Hepatocyte (in vitro differentiated cells): ENCODE results near the gene SCLT1. TPM values are rescaled to one million over a fixed set of nuclear protein-coding genes. Genes with fewer than 3 reads are reported as not detected.

Experiments used
- DNase-seq: peaks from one replicate; pipeline ENCODE4 v3.0.0-alpha.2; 2016; ENCODE audit warnings: low spot score
- H2AFZ ChIP-seq: fragments of 200-600 bp; sonication (generic); 2 replicates; pipeline ENCODE4 v1.6.0; 2016; ENCODE audit warnings: antibody characterized with exemption, mild to moderate bottlenecking
- H3K27ac ChIP-seq: fragments of 200-600 bp; sonication (generic); 2 replicates; pipeline ENCODE4 v1.5.1; 2016; ENCODE audit warnings: mild to moderate bottlenecking
- H3K27me3 ChIP-seq: fragments of 200-600 bp; sonication (generic); 2 replicates; pipeline ENCODE4 v1.6.1; 2016
- H3K36me3 ChIP-seq: fragments of 200-600 bp; sonication (generic); replicated peaks from 2 replicates; pipeline ENCODE4 v1.5.1; 2016; ENCODE audit warnings: low read depth; ENCODE audit not compliant: insufficient read depth
- H3K4me1 ChIP-seq: fragments of 200-600 bp; sonication (generic); 2 replicates; pipeline ENCODE4 v1.5.1; 2016; ENCODE audit warnings: mild to moderate bottlenecking, moderate library complexity; ENCODE audit not compliant: insufficient read depth
- H3K4me2 ChIP-seq: fragments of 200-600 bp; sonication (generic); 2 replicates; pipeline ENCODE4 v1.6.0; 2016
- H3K4me3 ChIP-seq: fragments of 200-600 bp; sonication (generic); 2 replicates; pipeline ENCODE4 v1.5.1; 2016; ENCODE audit warnings: mild to moderate bottlenecking
- H3K79me2 ChIP-seq: fragments of 200-600 bp; sonication (generic); 2 replicates; pipeline ENCODE4 v1.6.0; 2017; ENCODE audit warnings: mild to moderate bottlenecking
- H3K9me2 ChIP-seq: fragments of 200-600 bp; sonication (generic); replicated peaks from 2 replicates; pipeline ENCODE4 v1.6.0; 2017; ENCODE audit warnings: mild to moderate bottlenecking; ENCODE audit not compliant: insufficient read depth
- H3K9me3 ChIP-seq: fragments of 200-600 bp; sonication (generic); 2 replicates; pipeline ENCODE4 v1.5.1; 2016; ENCODE audit warnings: low read depth, mild to moderate bottlenecking
- H4K20me1 ChIP-seq: fragments of 200-600 bp; sonication (generic); 2 replicates; pipeline ENCODE4 v1.6.0; 2016; ENCODE audit warnings: mild to moderate bottlenecking; ENCODE audit not compliant: insufficient read depth, poor library complexity, severe bottlenecking
- CTCF ChIP-seq: fragments of 200-600 bp; sonication (generic); IDR thresholded peaks from 2 replicates; pipeline ENCODE4 v1.5.1; 2016; ENCODE audit warnings: antibody characterized with exemption, mild to moderate bottlenecking; ENCODE audit not compliant: poor library complexity
- EZH2 ChIP-seq: fragments of 200-600 bp; sonication (generic); IDR thresholded peaks from 2 replicates; pipeline ENCODE4 v1.6.1; 2016; ENCODE audit warnings: antibody characterized with exemption, mild to moderate bottlenecking, borderline replicate concordance
- EZH2phosphoT487 ChIP-seq: fragments of 200-600 bp; sonication (generic); IDR thresholded peaks from one replicate; pipeline ENCODE4 v1.6.1; 2018; ENCODE audit warnings: antibody characterized with exemption, mild to moderate bottlenecking, low read depth, moderate library complexity; ENCODE audit not compliant: unreplicated experiment, severe bottlenecking
- WGBS: methylation state at CpG from one replicate; pipeline ENCODE4 v1.1.6; 2016; ENCODE audit warnings: low lambda C conversion rate; ENCODE audit errors: missing lambda C conversion rate; 5-methylcytosine and 5-hydroxymethylcytosine counted together
- polyA plus RNA-seq: library from polyadenylated mRNA; unstranded; fragments of >200 nt; fragmentation: Nextera tagmentation; extraction: Ambion mirVana; gene quantifications from 2 replicates; pipeline ENCODE4 v1.2.1, GENCODE V29; 2016
- total RNA-seq: library from RNA; depleted of rRNA; stranded (reverse); fragments of >200 nt; gene quantifications from 2 replicates; pipeline ENCODE4 v1.2.3, GENCODE V29; 2014

Gene SCLT1
- total and polyA plus RNA-seq, 2 experiments from 2014 or later = 6.9 to 13.6 TPM

DNA sequence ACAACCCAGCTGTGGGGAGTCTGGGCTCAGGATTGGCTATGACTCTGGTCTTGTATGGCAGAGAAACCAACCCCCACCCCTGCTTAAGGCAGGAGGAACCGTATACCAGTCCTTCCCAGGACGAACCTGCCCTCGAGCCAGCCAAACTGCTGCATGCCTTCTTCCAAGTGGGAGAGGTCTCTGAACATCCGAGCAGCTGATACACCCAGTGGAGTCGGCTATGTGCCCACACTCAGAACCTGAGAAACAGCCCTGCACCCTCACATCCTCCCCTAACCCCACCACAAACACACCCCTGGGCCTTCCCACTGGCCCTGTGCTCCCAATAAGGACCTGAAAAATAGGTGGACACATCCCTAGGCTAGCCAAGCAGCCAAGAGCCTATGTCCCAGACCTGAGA lies 24.4 kb upstream of the SCLT1 start:
- Histone ChIP-seq H3K4me2 (no peak overlapping the region), H3K36me3 (no peaks in the 10 kb centered on the region), H4K20me1 (no peaks in the 10 kb centered on the region), H3K4me1 (no peaks in the 10 kb centered on the region), H3K4me3 (no peak overlapping the region), H3K9me3 (no peaks in the 10 kb centered on the region), H3K27ac (no peak overlapping the region), H3K9me2 (no peaks in the 10 kb centered on the region), H2AFZ (no peak overlapping the region), H3K79me2 (no peaks in the 10 kb centered on the region), H3K27me3 (no peaks in the 10 kb centered on the region)
- 95% methylated on average over 5 of the region's 5 CpGs for WGBS
- TF ChIP-seq CTCF (no peak), EZH2phosphoT487 (no peak), EZH2 (no peak)
- no peak for DNase-seq

DNA sequence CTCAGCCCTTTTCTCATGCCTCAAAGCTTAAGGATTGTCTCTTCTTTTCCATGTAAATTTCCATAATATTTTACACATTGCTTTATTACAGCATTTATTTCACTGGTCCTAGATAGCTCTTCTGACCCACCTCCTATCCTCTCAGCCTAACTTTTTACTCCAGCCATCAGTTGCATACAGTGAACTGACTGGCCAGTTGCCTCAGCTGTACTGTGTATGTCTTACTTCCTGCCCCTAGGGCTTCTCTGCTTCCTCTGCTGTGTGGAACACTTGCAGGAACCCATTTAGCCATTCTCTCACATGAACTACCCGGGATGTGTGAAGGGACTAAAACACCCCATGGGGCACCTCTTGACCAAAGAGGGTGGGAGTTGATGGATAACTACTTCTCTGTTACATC lies 20.6 kb upstream of the SCLT1 start:
- Histone ChIP-seq H2AFZ (no peak overlapping the region), H3K36me3 (no peaks in the 10 kb centered on the region), H3K4me1 (no peaks in the 10 kb centered on the region), H3K27ac (no peak overlapping the region), H3K4me3 (no peak overlapping the region), H3K9me3 (no peaks in the 10 kb centered on the region), H3K4me2 (no peak overlapping the region), H3K27me3 (no peaks in the 10 kb centered on the region), H3K9me2 (no peaks in the 10 kb centered on the region), H4K20me1 (no peaks in the 10 kb centered on the region), H3K79me2 (no peaks in the 10 kb centered on the region)
- no peak for TF ChIP-seq CTCF
- TF ChIP-seq EZH2phosphoT487 = no peak
- TF ChIP-seq EZH2 = no peak
- WGBS = 81% methylated on average over 1 of the region's 1 CpG
- no peak for DNase-seq

- H3K36me3 ChIP-seq = no peaks in the 10 kb centered on the region
- H3K4me3 ChIP-seq = no peak overlapping the region
- TF ChIP-seq EZH2phosphoT487 = no peak
- no peak for TF ChIP-seq CTCF
- TF ChIP-seq EZH2 = no peak
- 50% methylated on average over 1 of the region's 1 CpG for WGBS
- H4K20me1 ChIP-seq = no peaks in the 10 kb centered on the region
- no peaks in the 10 kb centered on the region for H3K79me2 ChIP-seq
- no peaks in the 10 kb centered on the region for H3K27me3 ChIP-seq
- H2AFZ ChIP-seq = no peak overlapping the region
- H3K27ac ChIP-seq = no peak overlapping the region
- H3K4me2 ChIP-seq = no peak overlapping the region
- H3K9me3 ChIP-seq = no peaks in the 10 kb centered on the region
- no peak for DNase-seq
- no peaks in the 10 kb centered on the region for H3K9me2 ChIP-seq
- no peaks in the 10 kb centered on the region for H3K4me1 ChIP-seq
Observed at GRCh38 chr4:129113434-129113833, 20.1 kb upstream of the SCLT1 start.

DNA sequence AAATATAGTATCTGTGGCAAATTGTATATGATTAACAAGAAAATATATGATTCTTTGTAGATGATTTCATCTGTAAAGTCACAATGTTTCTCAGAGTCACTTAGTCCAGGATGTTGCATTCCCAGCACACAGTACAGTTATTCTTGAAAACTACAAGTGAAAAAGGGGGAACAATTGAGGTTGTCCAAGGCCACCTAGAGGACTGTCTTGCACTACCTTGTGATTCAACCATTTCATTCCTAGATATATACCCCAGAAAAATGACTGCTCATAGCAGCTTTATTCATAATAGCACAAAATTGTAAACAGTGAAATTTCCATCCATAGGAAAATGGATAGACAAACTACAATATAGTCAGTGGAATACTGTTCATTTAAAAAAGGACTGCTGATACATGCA lies 18.6 kb upstream of the SCLT1 start:
- H3K9me2 ChIP-seq = no peaks in the 10 kb centered on the region
- no peaks in the 10 kb centered on the region for H3K79me2 ChIP-seq
- no peaks in the 10 kb centered on the region for H3K9me3 ChIP-seq
- H3K27ac ChIP-seq = no peak overlapping the region
- no peak for DNase-seq
- H4K20me1 ChIP-seq = no peaks in the 10 kb centered on the region
- H3K27me3 ChIP-seq = no peaks in the 10 kb centered on the region
- H3K4me2 ChIP-seq = no peak overlapping the region
- no peaks in the 10 kb centered on the region for H3K36me3 ChIP-seq
- no peak overlapping the region for H2AFZ ChIP-seq
- TF ChIP-seq CTCF (no peak), EZH2 (no peak), EZH2phosphoT487 (no peak)
- no peaks in the 10 kb centered on the region for H3K4me1 ChIP-seq
- H3K4me3 ChIP-seq = no peak overlapping the region
